GM08714 (cell line): ENCODE data around the gene UVSSA.
"Not testable (repeated sequence)": the region's sequence is repeated elsewhere in the genome, so short reads cannot be mapped to it uniquely, and the experiment has no call there.

Experiments
- H3K4me3 ChIP-seq: fragments of 200-500 bp; sonication (Bioruptor generic); 2 replicates; pipeline ENCODE4 v1.5.1; 2014; ENCODE audit warnings: mild to moderate bottlenecking, low read length, inconsistent platforms
- ZNF274 ChIP-seq: IDR thresholded peaks from 2 replicates; pipeline ENCODE4 v1.6.1; 2012; ENCODE audit warnings: mild to moderate bottlenecking, low read depth, low read length

UVSSA gene

GRCh38 chr4:1413687-1414479 lies 66.9 kb downstream of the UVSSA start:
- no peak for TF ChIP-seq ZNF274
- no peak overlapping the region for H3K4me3 ChIP-seq

- no peak for TF ChIP-seq ZNF274
- no peak overlapping the region for H3K4me3 ChIP-seq
Observed at GRCh38 chr4:1414831-1415680, 68.0 kb downstream of the UVSSA start.

GRCh38 chr4:1415681-1415981 lies 68.6 kb downstream of the UVSSA start:
- no peak overlapping the region for H3K4me3 ChIP-seq

GRCh38 chr4:1416051-1416947 lies 69.3 kb downstream of the UVSSA start:
- H3K4me3 ChIP-seq, result no peak overlapping the region
- no peak for TF ChIP-seq ZNF274

More at GRCh38 chr4:1415681-1415981, 68.6 kb downstream of the UVSSA start:
- no peak for TF ChIP-seq ZNF274

GRCh38 chr4:1416948-1417260 lies 69.9 kb downstream of the UVSSA start:
- no peak for TF ChIP-seq ZNF274
- H3K4me3 ChIP-seq, result no peak overlapping the region

- H3K4me3 ChIP-seq, result no peak overlapping the region
- no peak for TF ChIP-seq ZNF274
Observed at GRCh38 chr4:1417522-1418390, 70.7 kb downstream of the UVSSA start.

GRCh38 chr4:1418494-1419285 lies 71.7 kb downstream of the UVSSA start:
- no peak overlapping the region for H3K4me3 ChIP-seq
- no peak for TF ChIP-seq ZNF274

- H3K4me3 ChIP-seq, result no peak overlapping the region
- no peak for TF ChIP-seq ZNF274
Observed at GRCh38 chr4:1419708-1420107, 72.7 kb downstream of the UVSSA start.

GRCh38 chr4:1421657-1422056 lies 74.6 kb downstream of the UVSSA start:
- TF ChIP-seq ZNF274, result no peak
- H3K4me3 ChIP-seq, result no peak overlapping the region

- no peak overlapping the region for H3K4me3 ChIP-seq
- no peak for TF ChIP-seq ZNF274
Observed at GRCh38 chr4:1427010-1427409, 80.0 kb downstream of the UVSSA start.

- not testable (repeated sequence) for H3K4me3 ChIP-seq
Observed at GRCh38 chr4:1443688-1444172, 96.7 kb downstream of the UVSSA start.
